Gastroesophageal sphincter (tissue), 3 donors: Measurements from ENCODE around the gene AGPAT3.

Experiments used
- CTCF ChIP-seq, 4 experiments: fragments of 200-600 bp in 2 of 4; fragments of 450-650 bp in 2 of 4; sonication (generic) in 1 of 4; IDR thresholded peaks; one replicate each; pipeline ENCODE4 v1.5.1; 2017 to 2019; ENCODE audit warnings: antibody characterized with exemption in 4 of 4, mild to moderate bottlenecking in 2 of 4, moderate library complexity in 2 of 4
- EP300 ChIP-seq: sonication (generic); formaldehyde crosslinking; IDR thresholded peaks from one replicate; pipeline ENCODE4 v1.6.1; 2017; ENCODE audit warnings: antibody characterized with exemption, mild to moderate bottlenecking
- POLR2A ChIP-seq, 2 donors: fragments of 450-650 bp; IDR thresholded peaks; one replicate each; pipeline ENCODE4 v1.6.1; 2017; ENCODE audit warnings: antibody characterized with exemption in 2 of 2, mild to moderate bottlenecking in 2 of 2, moderate library complexity in 1 of 2

GRCh38 chr21:43906585-43907370 is 41.8 kb downstream of the AGPAT3 start:
- TF ChIP-seq CTCF (IDR thresholded peaks at IDR 0.05) (no peak), POLR2A (IDR thresholded peaks at IDR 0.05) (no peak), EP300 (no peak)
